Vagina (tissue), 2 donors: ENCODE measurements around the gene TBC1D22A. TPM values are rescaled to one million over a fixed set of nuclear protein-coding genes. Genes with fewer than 3 reads are reported as not detected.

ENCODE experiments used
- DNase-seq, 2 donors: peaks; one replicate each; pipeline ENCODE4 v3.0.0-alpha.2; 2017; ENCODE audit errors: extremely low spot score in 2 of 2
- H3K27ac ChIP-seq: fragments of 200-600 bp; sonication (generic); one replicate; pipeline ENCODE4 v1.5.1; 2019
- H3K27me3 ChIP-seq: fragments of 200-600 bp; sonication (generic); one replicate; pipeline ENCODE4 v1.5.1; 2019
- H3K36me3 ChIP-seq, 2 donors: fragments of 200-600 bp; sonication (generic); one replicate each; pipeline ENCODE4 v1.5.1; 2017 to 2019
- H3K4me1 ChIP-seq: fragments of 200-600 bp; sonication (generic); one replicate; pipeline ENCODE4 v1.5.1; 2019
- H3K4me3 ChIP-seq, 2 donors: fragments of 200-600 bp; sonication (generic); 1 replicate in 1 of 2; 2 replicates in 1 of 2; pipeline ENCODE4 v1.5.1; 2016 to 2019
- H3K9me3 ChIP-seq: fragments of 200-600 bp; sonication (generic); one replicate; pipeline ENCODE4 v1.5.1; 2019
- CTCF ChIP-seq, 3 experiments: fragments of 450-650 bp in 2 of 3; fragments of 200-600 bp in 1 of 3; sonication (generic) in 1 of 3; IDR thresholded peaks; one replicate each; pipeline ENCODE4 v1.5.1; 2017 to 2019; ENCODE audit warnings: antibody characterized with exemption in 3 of 3, mild to moderate bottlenecking in 2 of 3, moderate library complexity in 2 of 3
- POLR2A ChIP-seq, 2 donors: fragments of 450-650 bp; IDR thresholded peaks; one replicate each; pipeline ENCODE4 v1.6.1; 2017; ENCODE audit warnings: antibody characterized with exemption in 2 of 2, mild to moderate bottlenecking in 2 of 2, moderate library complexity in 2 of 2
- POLR2AphosphoS5 ChIP-seq, 2 donors: sonication (generic); formaldehyde crosslinking; IDR thresholded peaks; one replicate each; pipeline ENCODE4 v1.9.0; 2017; ENCODE audit warnings: antibody characterized with exemption in 2 of 2, mild to moderate bottlenecking in 2 of 2, low read depth in 1 of 2; ENCODE audit not compliant: insufficient read depth in 1 of 2
- intact Hi-C: fragments of 100-400 bp; cut with DNase I; formaldehyde crosslinking; loops from one replicate; pipeline ENCODE4 v1.15.1; 2023
- total RNA-seq: library from RNA; depleted of rRNA; stranded (reverse); fragments of >200 nt; gene quantifications from one replicate; pipeline ENCODE4 v1.2.3, GENCODE V29; 2016

Gene TBC1D22A
- total RNA-seq, 1 donor from 2014 or later: 38.3 TPM

- no peaks in the 10 kb centered on the region for H3K9me3 ChIP-seq
- no peak overlapping the region for H3K4me3 ChIP-seq
- intact Hi-C loops: no loop called here
- no peak overlapping the region for H3K27ac ChIP-seq
- no peak for TF ChIP-seq POLR2A (IDR thresholded peaks at IDR 0.05)
- no peaks in the 10 kb centered on the region for H3K27me3 ChIP-seq
- no peaks in the 10 kb centered on the region for H3K4me1 ChIP-seq
- peak in 1 of 2 donors; percentile 60 for DNase-seq
- no peaks in the 10 kb centered on the region for H3K36me3 ChIP-seq
Observed at GRCh38 chr22:46951973-46952372, 189.5 kb downstream of the TBC1D22A start.

DNA sequence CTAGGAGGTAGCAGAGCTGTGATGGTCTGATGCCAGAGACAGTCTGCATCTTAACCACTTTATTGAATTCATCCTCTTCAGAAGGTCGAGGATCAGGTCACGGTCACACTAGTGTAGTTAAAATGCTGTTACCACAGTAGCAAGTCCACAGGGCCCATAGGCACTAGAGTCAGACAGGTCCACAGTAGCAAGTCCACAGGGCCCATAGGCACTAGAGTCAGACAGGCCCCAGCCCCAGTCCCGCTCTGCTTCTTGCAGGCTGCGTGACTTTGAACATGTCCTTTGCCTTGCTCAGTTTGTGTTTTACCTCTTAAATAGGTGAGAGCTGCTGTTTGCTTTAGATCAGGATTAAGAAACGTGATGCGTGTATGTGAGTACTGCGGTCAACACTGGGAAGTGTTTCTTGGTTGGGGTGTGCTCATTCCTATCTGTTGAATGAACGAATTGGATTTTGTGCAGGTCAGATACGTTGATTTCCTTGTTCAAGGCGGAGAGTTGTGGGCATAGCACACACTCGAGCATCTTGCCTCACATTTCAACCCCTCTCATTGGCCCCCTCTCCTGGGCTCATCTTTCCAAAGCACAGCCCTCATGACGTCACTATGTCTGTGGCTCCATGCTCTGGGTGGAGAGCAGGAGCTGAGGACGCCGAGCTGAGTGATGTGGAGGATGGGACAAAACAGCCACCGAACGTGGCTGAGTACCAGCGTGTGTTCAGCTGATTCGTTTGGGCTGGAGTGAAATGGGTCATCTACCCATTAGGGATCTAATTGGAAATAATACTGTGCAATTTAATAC, 191.7 kb downstream of the TBC1D22A start:
- no peaks in the 10 kb centered on the region for H3K27me3 ChIP-seq
- no peaks in the 10 kb centered on the region for H3K4me1 ChIP-seq
- no peak overlapping the region for H3K4me3 ChIP-seq
- H3K27ac ChIP-seq: no peak overlapping the region
- H3K36me3 ChIP-seq: no peaks in the 10 kb centered on the region
- H3K9me3 ChIP-seq: no peaks in the 10 kb centered on the region
- TF ChIP-seq CTCF (IDR thresholded peaks at IDR 0.05) (no peak), POLR2AphosphoS5 (IDR thresholded peaks at IDR 0.05; ENCODE audit: insufficient read depth in 1 of 2, low read depth in 1 of 2) (no peak)
- intact Hi-C loops: no loop called here
- DNase-seq: no peak

- no peaks in the 10 kb centered on the region for H3K4me1 ChIP-seq
- no peaks in the 10 kb centered on the region for H3K27me3 ChIP-seq
- H3K27ac ChIP-seq: no peak overlapping the region
- DNase-seq: no peak
- H3K9me3 ChIP-seq: no peaks in the 10 kb centered on the region
- intact Hi-C loops: no loop called here
- no peak overlapping the region for H3K4me3 ChIP-seq
- TF ChIP-seq CTCF (IDR thresholded peaks at IDR 0.05) (no peak), POLR2A (IDR thresholded peaks at IDR 0.05) (no peak), POLR2AphosphoS5 (IDR thresholded peaks at IDR 0.05; ENCODE audit: insufficient read depth in 1 of 2, low read depth in 1 of 2) (no peak)
- H3K36me3 ChIP-seq: no peaks in the 10 kb centered on the region
Observed at GRCh38 chr22:46954781-46955180, 192.3 kb downstream of the TBC1D22A start.

GRCh38 chr22:46956498-46957215, 194.2 kb downstream of the TBC1D22A start:
- H3K27ac ChIP-seq: no peak overlapping the region
- H3K4me3 ChIP-seq: no peak overlapping the region
- no peaks in the 10 kb centered on the region for H3K9me3 ChIP-seq
- no peaks in the 10 kb centered on the region for H3K4me1 ChIP-seq
- intact Hi-C loops: no loop called here
- DNase-seq: no peak
- H3K27me3 ChIP-seq: no peaks in the 10 kb centered on the region
- H3K36me3 ChIP-seq: no peaks in the 10 kb centered on the region
- no peak for TF ChIP-seq CTCF (IDR thresholded peaks at IDR 0.05)
- TF ChIP-seq POLR2A (IDR thresholded peaks at IDR 0.05): no peak
- TF ChIP-seq POLR2AphosphoS5 (IDR thresholded peaks at IDR 0.05; ENCODE audit: insufficient read depth in 1 of 2, low read depth in 1 of 2): no peak

- Histone ChIP-seq H3K27ac (no peak overlapping the region), H3K27me3 (no peaks in the 10 kb centered on the region), H3K4me3 (no peak overlapping the region), H3K9me3 (no peaks in the 10 kb centered on the region), H3K36me3 (no peaks in the 10 kb centered on the region), H3K4me1 (no peaks in the 10 kb centered on the region)
- DNase-seq: no peak
- TF ChIP-seq POLR2A (IDR thresholded peaks at IDR 0.05) (no peak), CTCF (IDR thresholded peaks at IDR 0.05) (no peak), POLR2AphosphoS5 (IDR thresholded peaks at IDR 0.05; ENCODE audit: insufficient read depth in 1 of 2, low read depth in 1 of 2) (no peak)
- intact Hi-C loops: no loop called here
Observed at GRCh38 chr22:46957521-46957920, 195.1 kb downstream of the TBC1D22A start.
